Breast epithelium (tissue), 3 donors: ENCODE results near the gene TCF4.

ENCODE experiments used
- POLR2A ChIP-seq: fragments of 450-650 bp; IDR thresholded peaks from one replicate; pipeline ENCODE4 v1.6.1; 2016; ENCODE audit warnings: antibody characterized with exemption, mild to moderate bottlenecking, moderate library complexity
- TF ChIP-seq, protein P1 (sequence below), 3 donors: fragments of 450-650 bp; IDR thresholded peaks; one replicate each; pipeline ENCODE4 v1.5.1; 2016 to 2017; ENCODE audit warnings: antibody characterized with exemption in 3 of 3, mild to moderate bottlenecking in 3 of 3, moderate library complexity in 3 of 3

DNA sequence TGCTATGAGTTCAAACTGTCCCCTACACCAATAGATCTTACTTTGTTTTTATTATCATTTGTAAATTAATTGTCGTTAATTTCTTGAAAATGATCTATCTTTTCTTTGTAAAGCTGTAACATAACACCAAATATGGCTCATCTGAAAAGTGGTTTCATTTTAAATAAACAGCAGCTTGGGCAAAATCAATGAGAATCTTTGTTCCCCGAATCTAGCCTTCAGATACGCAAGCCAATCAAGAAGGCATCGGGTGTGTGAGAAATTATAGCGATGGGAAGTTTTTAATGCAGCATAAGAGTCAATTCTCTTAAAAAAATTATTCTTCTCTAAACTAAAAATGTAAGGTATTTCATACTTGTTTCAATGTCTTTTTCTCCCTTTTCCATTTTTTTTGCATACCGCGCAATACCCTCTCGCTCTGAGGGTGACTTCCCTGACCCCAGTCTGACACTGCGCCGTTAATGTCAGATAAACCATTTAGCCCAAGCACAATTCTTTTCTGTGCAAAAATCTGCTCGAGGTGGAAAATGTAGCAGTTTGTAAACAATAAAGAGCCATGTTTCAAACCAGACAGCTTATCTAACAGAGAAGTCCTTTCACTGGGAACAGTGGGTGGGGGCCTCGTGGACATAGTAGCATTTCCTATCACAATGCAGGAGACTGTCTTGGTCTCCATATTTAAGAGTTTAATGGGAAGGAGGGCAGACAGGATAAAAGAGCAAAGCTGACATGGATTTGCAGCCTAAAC lies 129.4 kb downstream of the TCF4 start:
- no peak for TF ChIP-seq POLR2A
- TF ChIP-seq, protein P1, sequence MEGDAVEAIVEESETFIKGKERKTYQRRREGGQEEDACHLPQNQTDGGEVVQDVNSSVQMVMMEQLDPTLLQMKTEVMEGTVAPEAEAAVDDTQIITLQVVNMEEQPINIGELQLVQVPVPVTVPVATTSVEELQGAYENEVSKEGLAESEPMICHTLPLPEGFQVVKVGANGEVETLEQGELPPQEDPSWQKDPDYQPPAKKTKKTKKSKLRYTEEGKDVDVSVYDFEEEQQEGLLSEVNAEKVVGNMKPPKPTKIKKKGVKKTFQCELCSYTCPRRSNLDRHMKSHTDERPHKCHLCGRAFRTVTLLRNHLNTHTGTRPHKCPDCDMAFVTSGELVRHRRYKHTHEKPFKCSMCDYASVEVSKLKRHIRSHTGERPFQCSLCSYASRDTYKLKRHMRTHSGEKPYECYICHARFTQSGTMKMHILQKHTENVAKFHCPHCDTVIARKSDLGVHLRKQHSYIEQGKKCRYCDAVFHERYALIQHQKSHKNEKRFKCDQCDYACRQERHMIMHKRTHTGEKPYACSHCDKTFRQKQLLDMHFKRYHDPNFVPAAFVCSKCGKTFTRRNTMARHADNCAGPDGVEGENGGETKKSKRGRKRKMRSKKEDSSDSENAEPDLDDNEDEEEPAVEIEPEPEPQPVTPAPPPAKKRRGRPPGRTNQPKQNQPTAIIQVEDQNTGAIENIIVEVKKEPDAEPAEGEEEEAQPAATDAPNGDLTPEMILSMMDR (IDR thresholded peaks at IDR 0.05) = no peak
